Measurements from ENCODE around the gene SEL1L2. TPM values are rescaled to one million over a fixed set of nuclear protein-coding genes. Genes with fewer than 3 reads are reported as not detected.

The SEL1L2 gene
- total RNA-seq, 1 experiment from 2014 or later = not detected

DNA sequence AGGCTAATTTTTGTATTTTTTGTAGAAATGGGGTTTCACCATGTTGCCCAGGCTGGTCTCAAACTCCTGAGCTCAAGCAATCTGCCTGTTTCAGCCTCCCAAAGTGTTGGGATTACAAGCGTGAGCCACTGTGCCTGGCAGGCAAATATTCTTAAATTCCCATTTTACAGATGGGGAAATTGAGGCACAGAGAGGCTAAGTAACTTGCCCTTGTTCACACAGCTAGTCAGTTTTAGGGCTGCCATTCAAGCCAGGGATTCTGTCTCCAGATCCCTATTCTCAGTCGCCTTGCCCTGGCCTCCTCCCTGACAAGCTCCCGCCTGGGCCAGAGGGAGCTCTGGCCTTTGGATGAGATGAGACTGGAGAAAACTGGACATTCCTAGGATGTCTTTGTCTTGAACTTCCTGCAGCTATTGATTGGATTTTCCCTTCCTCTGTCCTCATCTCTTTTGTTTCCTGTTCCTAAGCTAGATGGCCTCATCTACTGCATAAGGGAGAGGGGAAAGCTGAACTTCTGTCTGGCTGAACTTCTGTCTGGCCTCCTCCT, 115.1 kb downstream of the SEL1L2 start:
- no peaks in the 10 kb centered on the region for H3K4me1 ChIP-seq (ENCODE audit: insufficient read depth, low read length, poor library complexity, severe bottlenecking)
- POLR2A ChIA-PET (ENCODE audit: low non-redundant PET) = no interaction called here
- H3K4me3 ChIP-seq (ENCODE audit: low read depth, low read length, poor library complexity, severe bottlenecking) = no peak overlapping the region
- CTCF ChIA-PET = no interaction called here
- DNase-seq (ENCODE audit: low spot score) = no peak
- no peak for TF ChIP-seq EZH2 (IDR thresholded peaks at IDR 0.05; ENCODE audit: borderline replicate concordance, low read depth, low read length, poor library complexity, severe bottlenecking)
- TF ChIP-seq, protein P1, sequence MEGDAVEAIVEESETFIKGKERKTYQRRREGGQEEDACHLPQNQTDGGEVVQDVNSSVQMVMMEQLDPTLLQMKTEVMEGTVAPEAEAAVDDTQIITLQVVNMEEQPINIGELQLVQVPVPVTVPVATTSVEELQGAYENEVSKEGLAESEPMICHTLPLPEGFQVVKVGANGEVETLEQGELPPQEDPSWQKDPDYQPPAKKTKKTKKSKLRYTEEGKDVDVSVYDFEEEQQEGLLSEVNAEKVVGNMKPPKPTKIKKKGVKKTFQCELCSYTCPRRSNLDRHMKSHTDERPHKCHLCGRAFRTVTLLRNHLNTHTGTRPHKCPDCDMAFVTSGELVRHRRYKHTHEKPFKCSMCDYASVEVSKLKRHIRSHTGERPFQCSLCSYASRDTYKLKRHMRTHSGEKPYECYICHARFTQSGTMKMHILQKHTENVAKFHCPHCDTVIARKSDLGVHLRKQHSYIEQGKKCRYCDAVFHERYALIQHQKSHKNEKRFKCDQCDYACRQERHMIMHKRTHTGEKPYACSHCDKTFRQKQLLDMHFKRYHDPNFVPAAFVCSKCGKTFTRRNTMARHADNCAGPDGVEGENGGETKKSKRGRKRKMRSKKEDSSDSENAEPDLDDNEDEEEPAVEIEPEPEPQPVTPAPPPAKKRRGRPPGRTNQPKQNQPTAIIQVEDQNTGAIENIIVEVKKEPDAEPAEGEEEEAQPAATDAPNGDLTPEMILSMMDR (conservative IDR thresholded peaks at IDR 0.05; ENCODE audit: low read depth, low read length) = no peak
- no peak overlapping the region for H3K27ac ChIP-seq (ENCODE audit: low read depth, low read length, poor library complexity, severe bottlenecking)
- intact Hi-C loops (cut with micrococcal nuclease; ENCODE audit: unreplicated experiment) = no loop called here
- H3K36me3 ChIP-seq (ENCODE audit: insufficient read depth, low read length, poor library complexity, severe bottlenecking) = no peaks in the 10 kb centered on the region
- no peaks in the 10 kb centered on the region for H3K27me3 ChIP-seq (replicated peaks; ENCODE audit: insufficient read depth, low read depth, low read length, poor library complexity)
- no TSS peak for BruUV-seq (replicated peaks)
- H3K9me3 ChIP-seq (ENCODE audit: low read depth, low read length, poor library complexity, severe bottlenecking) = no peaks in the 10 kb centered on the region

DNA sequence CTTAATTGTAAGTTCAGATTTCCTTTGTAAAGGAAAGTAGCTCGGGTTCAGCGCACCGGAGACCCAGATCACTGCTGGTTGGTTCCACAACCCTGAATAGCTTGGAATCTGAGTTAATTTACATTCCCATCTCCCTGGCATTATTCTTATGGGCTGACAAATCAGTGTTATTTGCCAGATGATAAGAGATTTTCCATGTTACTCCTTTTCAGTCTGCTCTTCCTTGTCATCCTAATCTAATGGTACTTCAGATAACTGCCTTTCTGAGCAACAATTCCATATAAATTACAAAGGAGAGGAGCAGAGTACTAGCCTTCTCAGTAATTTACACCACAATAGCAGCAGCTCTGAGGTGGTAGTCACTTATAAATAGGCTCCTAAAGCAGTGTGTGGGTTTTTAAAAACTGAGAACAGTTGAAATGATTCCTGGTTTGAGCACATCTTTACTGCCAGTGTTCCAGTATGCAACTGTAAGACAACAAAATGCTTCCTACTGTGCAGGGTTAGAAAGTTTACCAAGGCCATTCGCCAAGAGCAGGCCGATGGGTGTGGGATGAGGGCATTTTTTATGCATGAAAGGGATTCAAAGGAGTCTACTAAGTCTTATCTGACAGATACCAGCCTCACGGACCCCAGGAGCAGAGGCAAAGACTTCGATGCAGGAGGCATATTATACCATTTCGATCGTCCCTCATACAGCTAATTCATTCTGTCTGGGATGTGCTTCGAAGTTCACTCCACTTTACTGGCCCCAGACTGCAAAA, 115.8 kb downstream of the SEL1L2 start:
- Histone ChIP-seq H3K36me3 (ENCODE audit: insufficient read depth, low read length, poor library complexity, severe bottlenecking) (no peaks in the 10 kb centered on the region), H3K4me1 (ENCODE audit: insufficient read depth, low read length, poor library complexity, severe bottlenecking) (no peaks in the 10 kb centered on the region), H3K27ac (ENCODE audit: low read depth, low read length, poor library complexity, severe bottlenecking) (no peak overlapping the region), H3K9me3 (ENCODE audit: low read depth, low read length, poor library complexity, severe bottlenecking) (no peaks in the 10 kb centered on the region), H3K27me3 (replicated peaks; ENCODE audit: insufficient read depth, low read depth, low read length, poor library complexity) (no peaks in the 10 kb centered on the region), H3K4me3 (ENCODE audit: low read depth, low read length, poor library complexity, severe bottlenecking) (no peak overlapping the region)
- no peak for DNase-seq (ENCODE audit: low spot score)
- intact Hi-C loops (cut with micrococcal nuclease; ENCODE audit: unreplicated experiment) = no loop called here
- CTCF ChIA-PET = no interaction called here
- BruUV-seq (replicated peaks) = no TSS peak
- TF ChIP-seq, protein P1 (conservative IDR thresholded peaks at IDR 0.05; ENCODE audit: low read depth, low read length) = no peak
- TF ChIP-seq EZH2 (IDR thresholded peaks at IDR 0.05; ENCODE audit: borderline replicate concordance, low read depth, low read length, poor library complexity, severe bottlenecking) = no peak
- POLR2A ChIA-PET (ENCODE audit: low non-redundant PET) = no interaction called here

DNA sequence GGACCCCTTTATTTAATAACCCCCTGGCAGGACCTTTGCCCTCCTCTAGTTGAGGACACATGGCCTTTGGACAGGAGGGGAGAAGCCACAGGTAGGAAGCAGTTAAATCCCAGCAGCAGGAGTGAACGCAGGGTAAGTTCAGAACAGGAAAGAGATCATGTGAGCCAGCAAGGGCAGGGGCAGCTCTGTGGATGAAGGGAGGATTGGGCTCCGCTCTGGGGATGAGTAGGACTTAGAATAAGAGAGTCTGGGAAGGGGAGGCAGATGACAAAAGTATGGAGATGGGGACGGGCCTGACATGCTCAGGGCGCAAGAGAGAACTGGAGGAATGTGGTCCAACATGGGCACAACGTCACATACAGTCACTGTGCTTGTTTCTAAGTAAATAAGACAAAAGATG, 116.6 kb downstream of the SEL1L2 start:
- H3K4me1 ChIP-seq (ENCODE audit: insufficient read depth, low read length, poor library complexity, severe bottlenecking) = no peaks in the 10 kb centered on the region
- no peak for DNase-seq (ENCODE audit: low spot score)
- no peak overlapping the region for H3K27ac ChIP-seq (ENCODE audit: low read depth, low read length, poor library complexity, severe bottlenecking)
- no peaks in the 10 kb centered on the region for H3K27me3 ChIP-seq (replicated peaks; ENCODE audit: insufficient read depth, low read depth, low read length, poor library complexity)
- TF ChIP-seq, protein P1 (conservative IDR thresholded peaks at IDR 0.05; ENCODE audit: low read depth, low read length) = no peak
- TF ChIP-seq EZH2 (IDR thresholded peaks at IDR 0.05; ENCODE audit: borderline replicate concordance, low read depth, low read length, poor library complexity, severe bottlenecking) = no peak
- no peak overlapping the region for H3K4me3 ChIP-seq (ENCODE audit: low read depth, low read length, poor library complexity, severe bottlenecking)
- no TSS peak for BruUV-seq (replicated peaks)
- no peaks in the 10 kb centered on the region for H3K9me3 ChIP-seq (ENCODE audit: low read depth, low read length, poor library complexity, severe bottlenecking)
- CTCF ChIA-PET = no interaction called here
- H3K36me3 ChIP-seq (ENCODE audit: insufficient read depth, low read length, poor library complexity, severe bottlenecking) = no peaks in the 10 kb centered on the region
- POLR2A ChIA-PET (ENCODE audit: low non-redundant PET) = no interaction called here
- intact Hi-C loops (cut with micrococcal nuclease; ENCODE audit: unreplicated experiment) = no loop called here

Data from A673 (cell line).